ENCODE measurements around the gene FOSL2. TPM values are rescaled to one million over a fixed set of nuclear protein-coding genes. Genes with fewer than 3 reads are reported as not detected.

The FOSL2 gene
- total and polyA plus RNA-seq, 5 donors from 2014 or later = 1.9 to 195 (median 3.1) TPM

GRCh38 chr2:28394997-28395333 is 2.3 kb downstream of the FOSL2 start:
- Mint-ChIP-seq H3K27ac (no peak overlapping the region), H3K36me3 (peaks cover 4% of the 10 kb centered on the region), H3K4me1 (peaks cover 0 to 24% (median 10%) of the 10 kb centered on the region in 4 donors), H3K4me3 (no peak overlapping the region), H3K27me3 (peaks cover 13% of the 10 kb centered on the region), H3K9me3 (peaks cover 0 to 1% (median 0%) of the 10 kb centered on the region in 7 donors)
- Histone ChIP-seq H3K4me1 (ENCODE audit: control insufficient read depth, insufficient read depth, low read length, poor library complexity, severe bottlenecking) (peaks cover 41% of the 10 kb centered on the region), H3K36me3 (ENCODE audit: control insufficient read depth, insufficient read depth, low read length) (no peaks in the 10 kb centered on the region), H3K9me3 (ENCODE audit: control insufficient read depth in 2 of 2, low read length in 2 of 2) (no peaks in the 10 kb centered on the region), H3K27me3 (ENCODE audit: control insufficient read depth, insufficient read depth, low read length) (no peaks in the 10 kb centered on the region), H3K27ac (ENCODE audit: insufficient read depth, low read length, poor library complexity, severe bottlenecking) (no peak overlapping the region), H3K4me3 (ENCODE audit: low read depth, low read length) (peak overlapping the region; percentile 82)
- DNase-seq (no peak), ATAC-seq (ENCODE audit: low read depth in 2 of 2) (no peak)

- H3K27me3 Mint-ChIP-seq = peaks cover 13% of the 10 kb centered on the region
- DNase-seq = no peak
- H3K4me1 Mint-ChIP-seq = peaks cover 5 to 22% (median 13%) of the 10 kb centered on the region in 4 donors
- H3K9me3 Mint-ChIP-seq = peaks cover 0 to 1% (median 0%) of the 10 kb centered on the region in 7 donors
- Histone ChIP-seq H3K9me3 (ENCODE audit: control insufficient read depth in 2 of 2, low read length in 2 of 2) (no peaks in the 10 kb centered on the region), H3K4me1 (ENCODE audit: control insufficient read depth, insufficient read depth, low read length, poor library complexity, severe bottlenecking) (peaks cover 37% of the 10 kb centered on the region), H3K27ac (ENCODE audit: insufficient read depth, low read length, poor library complexity, severe bottlenecking) (no peak overlapping the region), H3K4me3 (ENCODE audit: low read depth, low read length) (peak overlapping the region; percentile 82), H3K27me3 (ENCODE audit: control insufficient read depth, insufficient read depth, low read length) (no peaks in the 10 kb centered on the region), H3K36me3 (ENCODE audit: control insufficient read depth, insufficient read depth, low read length) (no peaks in the 10 kb centered on the region)
- no peak for ATAC-seq (ENCODE audit: low read depth in 2 of 2)
- H3K4me3 Mint-ChIP-seq = no peak overlapping the region
- H3K27ac Mint-ChIP-seq = no peak overlapping the region
- H3K36me3 Mint-ChIP-seq = peaks cover 4% of the 10 kb centered on the region
Measured at GRCh38 chr2:28395334-28396061, 2.8 kb downstream of the FOSL2 start.

GRCh38 chr2:28397043-28397381 is 4.4 kb downstream of the FOSL2 start:
- peaks cover 4% of the 10 kb centered on the region for H3K36me3 Mint-ChIP-seq

GRCh38 chr2:28398101-28398834 is 5.6 kb downstream of the FOSL2 start:
- Mint-ChIP-seq H3K27ac (peak overlapping the region in 2 of 3 donors; percentile 5 to 46), H3K4me3 (peak overlapping the region in 1 of 4 donors; percentile 17), H3K36me3 (no peaks in the 10 kb centered on the region), H3K4me1 (peaks cover 11 to 31% (median 25%) of the 10 kb centered on the region in 4 donors), H3K27me3 (peaks cover 7% of the 10 kb centered on the region), H3K9me3 (no peaks in the 10 kb centered on the region)
- DNase-seq (no peak), ATAC-seq (ENCODE audit: low read depth in 2 of 2) (no peak)
- Histone ChIP-seq H3K27ac (ENCODE audit: insufficient read depth, low read length, poor library complexity, severe bottlenecking) (no peak overlapping the region), H3K27me3 (ENCODE audit: control insufficient read depth, insufficient read depth, low read length) (no peaks in the 10 kb centered on the region), H3K9me3 (ENCODE audit: control insufficient read depth in 2 of 2, low read length in 2 of 2) (no peaks in the 10 kb centered on the region), H3K4me3 (ENCODE audit: low read depth, low read length) (no peak overlapping the region), H3K4me1 (ENCODE audit: control insufficient read depth, insufficient read depth, low read length, poor library complexity, severe bottlenecking) (peaks cover 36% of the 10 kb centered on the region), H3K36me3 (ENCODE audit: control insufficient read depth, insufficient read depth, low read length) (no peaks in the 10 kb centered on the region)

More at GRCh38 chr2:28397043-28397381, 4.4 kb downstream of the FOSL2 start:
- Mint-ChIP-seq H3K27ac (no peak overlapping the region), H3K4me3 (peak overlapping the region in 1 of 4 donors; percentile 43), H3K9me3 (peaks cover 0 to 1% (median 0%) of the 10 kb centered on the region in 7 donors), H3K27me3 (peaks cover 13% of the 10 kb centered on the region), H3K4me1 (peaks cover 6 to 28% (median 16%) of the 10 kb centered on the region in 4 donors)
- ATAC-seq (ENCODE audit: low read depth in 2 of 2) (no peak), DNase-seq (no peak)
- H3K27ac ChIP-seq (ENCODE audit: insufficient read depth, low read length, poor library complexity, severe bottlenecking) = no peak overlapping the region
- peak overlapping the region; percentile 43 for H3K4me3 ChIP-seq (ENCODE audit: low read depth, low read length)
- H3K36me3 ChIP-seq (ENCODE audit: control insufficient read depth, insufficient read depth, low read length) = no peaks in the 10 kb centered on the region
- no peaks in the 10 kb centered on the region for H3K9me3 ChIP-seq (ENCODE audit: control insufficient read depth in 2 of 2, low read length in 2 of 2)
- peaks cover 26% of the 10 kb centered on the region for H3K4me1 ChIP-seq (ENCODE audit: control insufficient read depth, insufficient read depth, low read length, poor library complexity, severe bottlenecking)
- H3K27me3 ChIP-seq (ENCODE audit: control insufficient read depth, insufficient read depth, low read length) = no peaks in the 10 kb centered on the region

GRCh38 chr2:28399289-28399688 is 6.6 kb downstream of the FOSL2 start:
- Mint-ChIP-seq H3K4me1 (peaks cover 15 to 38% (median 31%) of the 10 kb centered on the region in 4 donors), H3K36me3 (peaks cover 6% of the 10 kb centered on the region), H3K4me3 (peak overlapping the region in 1 of 4 donors; percentile 57), H3K9me3 (no peaks in the 10 kb centered on the region), H3K27me3 (peaks cover 6% of the 10 kb centered on the region), H3K27ac (peak overlapping the region in 2 of 3 donors; percentile 42 to 59)
- Histone ChIP-seq H3K36me3 (ENCODE audit: control insufficient read depth, insufficient read depth, low read length) (peaks cover 1% of the 10 kb centered on the region), H3K9me3 (ENCODE audit: control insufficient read depth in 2 of 2, low read length in 2 of 2) (no peaks in the 10 kb centered on the region), H3K27ac (ENCODE audit: insufficient read depth, low read length, poor library complexity, severe bottlenecking) (no peak overlapping the region), H3K4me3 (ENCODE audit: low read depth, low read length) (no peak overlapping the region), H3K27me3 (ENCODE audit: control insufficient read depth, insufficient read depth, low read length) (no peaks in the 10 kb centered on the region), H3K4me1 (ENCODE audit: control insufficient read depth, insufficient read depth, low read length, poor library complexity, severe bottlenecking) (peaks cover 33% of the 10 kb centered on the region)
- no peak for ATAC-seq (ENCODE audit: low read depth in 2 of 2)
- DNase-seq = no peak

GRCh38 chr2:28399956-28400355 is 7.3 kb downstream of the FOSL2 start:
- peaks cover 15 to 42% (median 30%) of the 10 kb centered on the region in 4 donors for H3K4me1 Mint-ChIP-seq
- peaks cover 27% of the 10 kb centered on the region for H3K4me1 ChIP-seq (ENCODE audit: control insufficient read depth, insufficient read depth, low read length, poor library complexity, severe bottlenecking)

GRCh38 chr2:28400419-28400818 is 7.8 kb downstream of the FOSL2 start:
- Histone ChIP-seq H3K9me3 (ENCODE audit: control insufficient read depth in 2 of 2, low read length in 2 of 2) (no peaks in the 10 kb centered on the region), H3K4me3 (ENCODE audit: low read depth, low read length) (no peak overlapping the region), H3K27ac (ENCODE audit: insufficient read depth, low read length, poor library complexity, severe bottlenecking) (no peak overlapping the region), H3K27me3 (ENCODE audit: control insufficient read depth, insufficient read depth, low read length) (no peaks in the 10 kb centered on the region), H3K4me1 (ENCODE audit: control insufficient read depth, insufficient read depth, low read length, poor library complexity, severe bottlenecking) (peaks cover 22% of the 10 kb centered on the region), H3K36me3 (ENCODE audit: control insufficient read depth, insufficient read depth, low read length) (peaks cover 12% of the 10 kb centered on the region)
- H3K27me3 Mint-ChIP-seq = no peaks in the 10 kb centered on the region
- no peaks in the 10 kb centered on the region for H3K9me3 Mint-ChIP-seq
- peak overlapping the region in 1 of 3 donors; percentile 42 for H3K27ac Mint-ChIP-seq
- peak overlapping the region in 1 of 4 donors; percentile 57 for H3K4me3 Mint-ChIP-seq
- DNase-seq = no peak
- H3K36me3 Mint-ChIP-seq = peaks cover 6% of the 10 kb centered on the region
- H3K4me1 Mint-ChIP-seq = peaks cover 15 to 42% (median 30%) of the 10 kb centered on the region in 4 donors
- no peak for ATAC-seq (ENCODE audit: low read depth in 2 of 2)

More at GRCh38 chr2:28399956-28400355, 7.3 kb downstream of the FOSL2 start:
- Mint-ChIP-seq H3K4me3 (peak overlapping the region in 1 of 4 donors; percentile 57), H3K36me3 (peaks cover 6% of the 10 kb centered on the region), H3K9me3 (no peaks in the 10 kb centered on the region), H3K27me3 (no peaks in the 10 kb centered on the region), H3K27ac (peak overlapping the region in 1 of 3 donors; percentile 42)
- no peak for ATAC-seq (ENCODE audit: low read depth in 2 of 2)
- Histone ChIP-seq H3K27me3 (ENCODE audit: control insufficient read depth, insufficient read depth, low read length) (no peaks in the 10 kb centered on the region), H3K36me3 (ENCODE audit: control insufficient read depth, insufficient read depth, low read length) (peaks cover 7% of the 10 kb centered on the region), H3K4me3 (ENCODE audit: low read depth, low read length) (no peak overlapping the region), H3K27ac (ENCODE audit: insufficient read depth, low read length, poor library complexity, severe bottlenecking) (no peak overlapping the region), H3K9me3 (ENCODE audit: control insufficient read depth in 2 of 2, low read length in 2 of 2) (no peaks in the 10 kb centered on the region)
- no peak for DNase-seq

Data from CD4-positive, CD25-positive, alpha-beta regulatory T cell (primary cell).